IPS-NIHi11 (cell line): Measurements from ENCODE around the gene SLC5A1.

Experiments used
- DNase-seq: peaks from one replicate; pipeline ENCODE4 v3.0.0; 2012; ENCODE audit warnings: mixed read lengths, low spot score

SLC5A1 gene

GRCh38 chr22:32042924-32043323 is at the start of gene SLC5A1:
TSS of gene SLC5A1 (plus strand) at chr22:32043261. CDS start at chr22:32043282, 21 bp downstream.
- DNase-seq = peak; percentile 55

- peak; percentile 25 for DNase-seq
These were observed 48.0 kb upstream of the SLC5A1 start for GRCh38 chr22:31995046-31995445.

GRCh38 chr22:31995807-31996206 is 47.3 kb upstream of the SLC5A1 start:
- DNase-seq = no peak

- DNase-seq = no peak
These were observed 44.2 kb upstream of the SLC5A1 start for GRCh38 chr22:31998784-31999385.

- no peak for DNase-seq
These were observed 42.9 kb upstream of the SLC5A1 start for GRCh38 chr22:32000181-32000580.

- DNase-seq = no peak
These were observed 37.6 kb upstream of the SLC5A1 start for GRCh38 chr22:32005453-32005852.

GRCh38 chr22:32013200-32013599 is 29.9 kb upstream of the SLC5A1 start:
- DNase-seq = no peak

- no peak for DNase-seq
These were observed 27.0 kb upstream of the SLC5A1 start for GRCh38 chr22:32016081-32016480.

- DNase-seq = no peak
These were observed 25.0 kb upstream of the SLC5A1 start for GRCh38 chr22:32018056-32018455.

- no peak for DNase-seq
These were observed 22.9 kb upstream of the SLC5A1 start for GRCh38 chr22:32020117-32020516.

GRCh38 chr22:32021716-32022115 is 21.3 kb upstream of the SLC5A1 start:
- DNase-seq = no peak

GRCh38 chr22:32023251-32023827 is 19.7 kb upstream of the SLC5A1 start:
- DNase-seq = no peak

- DNase-seq = no peak
These were observed 18.3 kb upstream of the SLC5A1 start for GRCh38 chr22:32024796-32025195.

GRCh38 chr22:32030518-32031247 is 12.4 kb upstream of the SLC5A1 start:
- DNase-seq = no peak

- DNase-seq = no peak
These were observed 11.6 kb upstream of the SLC5A1 start for GRCh38 chr22:32031466-32031865.

GRCh38 chr22:32034275-32034674 is 8.8 kb upstream of the SLC5A1 start:
- DNase-seq = no peak

- no peak for DNase-seq
These were observed 5.8 kb upstream of the SLC5A1 start for GRCh38 chr22:32037236-32037635.

GRCh38 chr22:32040324-32040904 is 2.6 kb upstream of the SLC5A1 start:
- no peak for DNase-seq

- DNase-seq = no peak
These were observed 330 bp downstream of the SLC5A1 start for GRCh38 chr22:32043391-32043790.

GRCh38 chr22:32044477-32044876 is 1.4 kb downstream of the SLC5A1 start:
- DNase-seq = no peak

- no peak for DNase-seq
These were observed 1.9 kb downstream of the SLC5A1 start for GRCh38 chr22:32044913-32045312.

GRCh38 chr22:32048069-32048468 is 5.0 kb downstream of the SLC5A1 start:
- DNase-seq = no peak
